ENCODE results near the gene CYLD.

- no peak for TF ChIP-seq CTCF (IDR thresholded peaks at IDR 0.05; ENCODE audit: low read depth, low read length)
- TF ChIP-seq EZH2phosphoT487 (IDR thresholded peaks at IDR 0.05; ENCODE audit: low read depth) = no peak
Observed at GRCh38 chr16:50801036-50801435, 59.1 kb downstream of the CYLD start.

Data from OCI-LY3 (cell line).